GM19023 (cell line): Measurements from ENCODE around the gene PLEKHM1.
"Not testable (repeated sequence)": the region's sequence is repeated elsewhere in the genome, so short reads cannot be mapped to it uniquely, and the experiment has no call there.

Source experiments
- ATAC-seq: cut with Tn5 transposase; IDR thresholded peaks from one replicate; pipeline ENCODE4 v1.9.1; 2021; ENCODE audit warnings: mild to moderate bottlenecking, moderate library complexity; ENCODE audit not compliant: unreplicated experiment

PLEKHM1 gene

DNA sequence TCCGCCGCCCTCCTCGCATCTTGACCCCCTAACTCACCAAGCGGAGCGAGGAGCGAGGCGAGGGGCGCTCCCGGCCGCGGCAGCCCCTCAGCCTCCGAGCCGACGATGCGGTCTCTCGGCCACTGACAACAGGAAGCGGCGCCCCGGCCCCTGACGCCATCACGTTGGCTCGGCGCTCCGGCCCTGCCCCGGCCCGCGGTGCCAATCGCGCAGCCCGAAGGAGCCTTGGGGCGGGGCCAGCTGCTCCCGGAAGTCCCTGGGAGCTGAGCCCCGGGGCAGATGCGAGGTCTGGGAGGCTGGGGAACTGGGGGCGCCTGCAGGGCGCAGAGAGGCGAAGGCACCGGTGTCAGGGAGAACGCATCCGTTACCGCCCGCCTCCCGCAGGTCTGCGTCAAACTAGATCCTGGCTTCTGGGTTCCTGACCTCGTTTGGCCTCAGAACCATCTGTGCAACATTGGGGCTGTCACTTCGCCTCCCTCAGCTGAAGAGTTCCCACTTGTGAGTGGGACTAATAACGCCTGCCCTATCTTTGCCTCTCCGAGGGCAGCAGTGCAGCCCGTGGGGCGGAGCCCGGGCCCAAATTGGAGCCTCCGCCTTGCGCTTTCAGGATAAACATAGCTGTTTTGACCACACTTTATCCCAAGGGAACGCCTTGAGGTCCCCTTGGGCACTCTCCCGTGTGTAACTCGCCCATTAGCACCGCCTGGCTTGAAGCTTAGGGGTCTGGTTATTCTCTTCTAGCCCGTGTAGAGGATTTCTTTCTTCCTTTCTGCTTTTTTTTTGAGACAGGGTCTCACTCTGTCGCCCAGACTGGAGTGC lies at the start of gene PLEKHM1:
Gene PLEKHM1, minus strand, starts transcription at position 107 of the 819 bp plus-strand sequence. CDS start 8,237 bp downstream, outside the sequence.
- ATAC-seq: peak; percentile 96

- not testable (repeated sequence) for ATAC-seq
These were observed 47.6 kb upstream of the PLEKHM1 start for GRCh38 chr17:45538168-45538567.

GRCh38 chr17:45506072-45506471 lies 15.6 kb upstream of the PLEKHM1 start:
- ATAC-seq: not testable (repeated sequence)

- ATAC-seq: not testable (repeated sequence)
These were observed 14.7 kb upstream of the PLEKHM1 start for GRCh38 chr17:45505183-45505582.

GRCh38 chr17:45501092-45501707 lies 10.7 kb upstream of the PLEKHM1 start:
- not testable (repeated sequence) for ATAC-seq

GRCh38 chr17:45500478-45500877 lies 10.0 kb upstream of the PLEKHM1 start:
- not testable (repeated sequence) for ATAC-seq

DNA sequence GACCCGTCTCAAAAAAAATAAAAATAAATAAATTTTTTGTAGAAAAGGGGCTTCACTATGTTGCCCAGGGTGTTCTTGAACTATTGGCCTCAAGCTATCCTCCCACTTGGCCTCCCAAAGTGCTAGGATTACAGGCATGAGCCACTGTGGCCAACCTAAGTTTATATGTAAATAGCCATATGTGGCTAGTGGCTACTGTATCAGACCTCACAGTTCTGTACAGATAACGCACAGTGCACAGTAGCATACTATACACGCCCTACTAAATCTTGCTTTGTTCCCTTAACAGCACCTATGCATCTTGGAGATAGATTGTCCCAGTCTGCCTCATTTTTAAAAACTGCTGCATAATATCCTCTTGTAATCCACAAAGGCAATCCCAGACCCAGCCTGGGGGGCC lies 8.7 kb upstream of the PLEKHM1 start:
- ATAC-seq: not testable (repeated sequence)

- ATAC-seq: not testable (repeated sequence)
These were observed 7.9 kb upstream of the PLEKHM1 start for GRCh38 chr17:45498377-45498776.

DNA sequence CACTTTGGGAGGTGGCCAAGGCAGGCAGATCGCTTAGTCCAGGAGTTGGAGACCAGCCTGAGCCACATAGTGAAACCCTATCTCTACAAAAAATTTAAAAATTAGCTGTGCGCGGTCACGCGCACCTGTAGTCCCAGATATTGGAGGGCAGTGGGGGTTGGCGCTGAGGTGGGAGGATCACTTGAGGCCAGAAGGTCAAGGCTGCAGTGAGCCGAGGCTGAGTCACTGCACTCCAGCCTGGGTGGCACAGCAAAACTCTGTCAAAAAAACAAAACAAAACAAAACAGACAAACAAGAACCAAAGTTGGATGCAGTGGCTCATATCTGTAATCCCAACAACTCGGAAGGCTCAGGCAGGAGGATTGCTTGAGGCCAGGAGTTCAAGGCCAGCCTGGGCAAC lies 6.9 kb upstream of the PLEKHM1 start:
- ATAC-seq: not testable (repeated sequence)

GRCh38 chr17:45496507-45496906 lies 6.0 kb upstream of the PLEKHM1 start:
- ATAC-seq: not testable (repeated sequence)

DNA sequence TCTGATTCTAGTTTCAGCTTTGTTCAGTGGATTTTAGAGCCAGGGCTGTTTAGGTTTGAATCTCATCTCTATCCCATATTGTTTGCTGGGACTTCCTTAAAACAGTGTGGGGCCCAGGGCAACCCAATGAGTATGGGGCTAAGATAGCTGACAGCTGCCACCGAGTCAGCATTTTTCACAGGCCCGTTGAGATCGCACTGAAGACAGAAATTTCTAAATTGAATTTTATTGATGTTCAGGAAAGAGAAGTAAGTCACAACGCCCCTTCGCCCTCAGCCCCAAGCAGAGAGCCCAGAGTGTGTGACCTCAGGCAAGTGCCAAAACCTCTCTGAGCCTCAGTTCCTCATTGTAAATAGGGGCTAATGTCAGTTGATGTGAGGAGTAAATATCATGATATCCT lies 4.0 kb upstream of the PLEKHM1 start:
- ATAC-seq: not testable (repeated sequence)

- ATAC-seq: not testable (repeated sequence)
These were observed 1.6 kb upstream of the PLEKHM1 start for GRCh38 chr17:45492156-45492555.

DNA sequence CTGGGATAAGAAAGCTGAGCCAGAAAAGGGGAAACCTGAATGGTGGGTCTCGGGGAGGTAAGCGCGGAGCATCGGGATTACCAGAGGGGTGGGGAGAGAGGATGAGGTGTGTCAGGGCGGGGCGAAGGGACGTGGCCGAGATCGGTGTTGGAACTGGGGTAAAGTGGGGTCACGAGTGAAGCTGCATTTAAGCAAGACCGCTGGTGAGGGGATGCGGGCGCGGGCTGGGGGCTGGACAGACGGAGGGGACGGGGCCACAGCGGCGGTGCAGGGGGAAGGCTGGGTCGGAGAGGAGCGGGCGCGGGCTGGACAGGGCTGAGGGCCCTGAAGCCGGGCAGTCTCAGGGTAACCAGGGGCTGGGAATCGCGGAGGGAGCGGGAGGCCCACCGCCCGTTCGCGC lies 323 bp downstream of the PLEKHM1 start:
- ATAC-seq: peak; percentile 21

DNA sequence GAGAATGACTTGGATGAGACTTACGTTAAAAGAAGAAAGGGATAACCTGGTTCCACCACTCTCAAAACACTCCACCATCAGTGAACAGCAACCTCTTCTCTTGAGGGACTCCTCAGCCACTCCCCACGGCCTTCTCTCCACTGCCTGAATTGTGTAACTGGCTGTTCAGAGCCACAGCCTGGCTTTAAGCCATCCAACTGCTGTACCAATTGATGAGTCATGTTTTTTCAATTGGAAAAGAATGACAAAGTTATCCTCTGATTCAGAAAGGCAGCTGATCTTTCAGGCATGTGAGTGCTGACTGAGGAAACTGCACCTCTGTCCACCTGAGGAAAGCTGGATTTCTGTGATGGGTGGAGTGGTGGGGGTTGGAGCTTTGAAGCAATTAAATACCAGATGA lies 2.8 kb downstream of the PLEKHM1 start:
- ATAC-seq: not testable (repeated sequence)

GRCh38 chr17:45483591-45484216 lies 6.8 kb downstream of the PLEKHM1 start:
- not testable (repeated sequence) for ATAC-seq

GRCh38 chr17:45483177-45483576 lies 7.3 kb downstream of the PLEKHM1 start:
- not testable (repeated sequence) for ATAC-seq

DNA sequence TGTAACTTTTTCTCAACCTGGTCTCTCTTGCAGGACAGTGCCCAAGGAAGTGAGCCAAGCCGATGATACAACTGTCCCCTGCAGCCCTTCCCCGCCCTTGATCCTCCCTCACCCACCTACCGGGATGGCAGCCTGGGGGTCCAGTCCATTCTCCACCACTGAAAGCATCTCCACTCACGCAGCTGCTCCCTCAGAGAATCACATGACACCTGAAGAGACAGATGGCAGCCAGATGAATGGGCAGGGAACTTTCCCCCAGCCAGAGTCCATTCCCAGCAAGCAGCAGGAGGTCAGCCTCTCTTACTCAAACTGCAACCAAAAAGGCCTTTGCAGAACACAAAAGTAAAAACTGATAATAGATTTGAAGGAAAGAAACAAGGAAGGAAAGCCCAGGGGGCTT lies 8.2 kb downstream of the PLEKHM1 start:
- ATAC-seq: not testable (repeated sequence)

- not testable (repeated sequence) for ATAC-seq
These were observed 15.1 kb downstream of the PLEKHM1 start for GRCh38 chr17:45475436-45475835.

- not testable (repeated sequence) for ATAC-seq
These were observed 18.3 kb downstream of the PLEKHM1 start for GRCh38 chr17:45472249-45472648.

DNA sequence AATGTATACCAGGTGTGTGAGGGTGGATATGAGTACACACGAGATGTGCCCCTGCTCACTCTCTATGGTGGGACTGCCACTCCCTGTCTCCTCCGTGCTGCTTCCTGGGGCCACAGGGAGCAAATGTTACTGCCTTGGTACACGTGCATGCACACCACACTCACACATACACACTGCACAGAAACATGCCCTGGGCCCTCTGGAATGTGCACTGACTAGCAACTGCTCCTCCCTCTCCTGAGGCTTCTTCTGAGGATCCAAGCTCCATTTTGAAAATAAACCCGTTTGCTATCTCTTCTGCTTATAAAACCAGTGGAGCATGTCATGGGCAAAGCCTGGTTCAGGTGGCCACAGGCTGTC lies 21.3 kb downstream of the PLEKHM1 start:
- not testable (repeated sequence) for ATAC-seq
